ENCODE data around the gene PRKCE.

PRKCE gene

GRCh38 chr2:45770811-45771210 is 119.3 kb downstream of the PRKCE start:
- TF ChIP-seq CTCF (IDR thresholded peaks at IDR 0.05; ENCODE audit: borderline replicate concordance, control extremely low read depth, extremely low read depth, insufficient read depth, missing control alignments), result no peak
- no peak for DNase-seq (ENCODE audit: low spot score)
- in situ Hi-C loops (cut with MboI; ENCODE audit: low sequenced_read_pairs, unreplicated experiment), result no loop called here

- TF ChIP-seq CTCF (IDR thresholded peaks at IDR 0.05; ENCODE audit: borderline replicate concordance, control extremely low read depth, extremely low read depth, insufficient read depth, missing control alignments), result no peak
- in situ Hi-C loops (cut with MboI; ENCODE audit: low sequenced_read_pairs, unreplicated experiment), result no loop called here
- DNase-seq (ENCODE audit: low spot score), result no peak
Measured at GRCh38 chr2:45771261-45771660, 119.8 kb downstream of the PRKCE start.

- in situ Hi-C loops (cut with MboI; ENCODE audit: low sequenced_read_pairs, unreplicated experiment), result no loop called here
- no peak for TF ChIP-seq CTCF (IDR thresholded peaks at IDR 0.05; ENCODE audit: borderline replicate concordance, control extremely low read depth, extremely low read depth, insufficient read depth, missing control alignments)
- DNase-seq (ENCODE audit: low spot score), result no peak
Measured at GRCh38 chr2:45772038-45772437, 120.6 kb downstream of the PRKCE start.

GRCh38 chr2:45773909-45774308 is 122.4 kb downstream of the PRKCE start:
- in situ Hi-C loops (cut with MboI; ENCODE audit: low sequenced_read_pairs, unreplicated experiment), result no loop called here
- TF ChIP-seq CTCF (IDR thresholded peaks at IDR 0.05; ENCODE audit: borderline replicate concordance, control extremely low read depth, extremely low read depth, insufficient read depth, missing control alignments), result no peak
- no peak for DNase-seq (ENCODE audit: low spot score)

GRCh38 chr2:45774688-45775244 is 123.3 kb downstream of the PRKCE start:
- in situ Hi-C loops (cut with MboI; ENCODE audit: low sequenced_read_pairs, unreplicated experiment), result no loop called here
- no peak for DNase-seq (ENCODE audit: low spot score)
- TF ChIP-seq CTCF (IDR thresholded peaks at IDR 0.05; ENCODE audit: borderline replicate concordance, control extremely low read depth, extremely low read depth, insufficient read depth, missing control alignments), result no peak

- DNase-seq (ENCODE audit: low spot score), result no peak
- in situ Hi-C loops (cut with MboI; ENCODE audit: low sequenced_read_pairs, unreplicated experiment), result no loop called here
- no peak for TF ChIP-seq CTCF (IDR thresholded peaks at IDR 0.05; ENCODE audit: borderline replicate concordance, control extremely low read depth, extremely low read depth, insufficient read depth, missing control alignments)
Measured at GRCh38 chr2:45776160-45776955, 124.9 kb downstream of the PRKCE start.
